HepG2 (cell line): ENCODE measurements around the gene ING5. TPM values are rescaled to one million over a fixed set of nuclear protein-coding genes. Genes with fewer than 3 reads are reported as not detected.

Source experiments
- AHDC1 ChIP-seq: sonication (generic); formaldehyde crosslinking; IDR thresholded peaks from 2 replicates; pipeline ENCODE4 v1.5.1; 2020; ENCODE audit warnings: mild to moderate bottlenecking, missing genetic modification reagents, borderline replicate concordance
- FOXP1 ChIP-seq, 2 experiments: fragments of 450-650 bp in 1 of 2; IDR thresholded peaks; 2 replicates each; pipeline ENCODE4 v1.6.1; 2017 to 2018; ENCODE audit warnings: antibody characterized with exemption in 1 of 2
- GABPA ChIP-seq, 2 experiments: IDR thresholded peaks; 2 replicates each; pipeline ENCODE4 v1.6.1; 2011 to 2016; ENCODE audit warnings: low read depth in 2 of 2, low read length in 1 of 2, missing biosample characterization in 1 of 2, missing genetic modification characterization in 1 of 2
- HNRNPK ChIP-seq: fragments of 200-400 bp; formaldehyde crosslinking; IDR thresholded peaks from 2 replicates; pipeline ENCODE4 v1.6.1; 2018; ENCODE audit warnings: low read length, low read depth, moderate library complexity, mild to moderate bottlenecking; ENCODE audit not compliant: poor library complexity, severe bottlenecking
- PRMT3 ChIP-seq: sonication (generic); formaldehyde crosslinking; IDR thresholded peaks from 2 replicates; pipeline ENCODE4 v1.8.1; 2022; ENCODE audit warnings: low read depth, mild to moderate bottlenecking, moderate library complexity, missing genetic modification reagents, borderline replicate concordance
- SNAPC2 ChIP-seq: sonication (generic); formaldehyde crosslinking; IDR thresholded peaks from 2 replicates; pipeline ENCODE4 v1.8.1; 2022; ENCODE audit warnings: mild to moderate bottlenecking, missing genetic modification reagents
- TSC22D2 ChIP-seq: sonication (generic); formaldehyde crosslinking; IDR thresholded peaks from 2 replicates; pipeline ENCODE4 v1.5.1; 2020; ENCODE audit warnings: missing genetic modification reagents, mild to moderate bottlenecking, borderline replicate concordance
- ZNF18 ChIP-seq: sonication (generic); formaldehyde crosslinking; IDR thresholded peaks from 2 replicates; pipeline ENCODE4 v1.8.0; 2022; ENCODE audit warnings: mild to moderate bottlenecking, missing genetic modification reagents; ENCODE audit not compliant: insufficient replicate concordance
- ZNF451 ChIP-seq: sonication (generic); formaldehyde crosslinking; IDR thresholded peaks from 2 replicates; pipeline ENCODE4 v1.5.0; 2020; ENCODE audit warnings: mild to moderate bottlenecking, missing genetic modification reagents
- polyA plus RNA-seq, 8 experiments: library from polyadenylated mRNA; depleted of rRNA in 3 of 8; stranded (reverse) in 7 of 8; unstranded in 1 of 8; fragments of >200 nt; fragmentation: Illumina TruSeq in 4 of 8; extraction: Trizol in 4 of 8; gene quantifications; 2 replicates each; pipeline versions ENCODE4 v1.2.1 to v1.2.3, GENCODE V29; 2011 to 2016; ENCODE audit warnings: low read depth in 4 of 8, missing spikeins in 1 of 8, mixed read lengths in 1 of 8; ENCODE audit not compliant: insufficient read depth in 1 of 8
- total RNA-seq, 5 experiments: library from RNA; depleted of rRNA; stranded (reverse); fragments of >200 nt; fragmentation: Illumina TruSeq; extraction: Trizol; gene quantifications; 2 replicates each; pipeline ENCODE4 v1.2.3, GENCODE V29; 2016; ENCODE audit warnings: low read depth in 1 of 5
- TF ChIP-seq, protein P1 (sequence below): sonication (generic); formaldehyde crosslinking; IDR thresholded peaks from 2 replicates; pipeline ENCODE4 v1.4.0; 2020; ENCODE audit warnings: low read depth, mild to moderate bottlenecking, missing genetic modification reagents
- TF ChIP-seq, protein P2 (sequence below): sonication (generic); formaldehyde crosslinking; IDR thresholded peaks from 2 replicates; pipeline ENCODE4 v1.5.0; 2020; ENCODE audit warnings: missing genetic modification reagents
- TF ChIP-seq, protein P3 (sequence below), 2 experiments: sonication (generic) in 1 of 2; formaldehyde crosslinking in 1 of 2; IDR thresholded peaks; 2 replicates each; pipeline versions ENCODE4 v1.4.0 to v1.6.1; 2018 to 2020; ENCODE audit warnings: missing genetic modification reagents in 2 of 2, borderline replicate concordance in 1 of 2, low read depth in 1 of 2, mild to moderate bottlenecking in 1 of 2, missing biosample characterization in 1 of 2
- TF ChIP-seq, protein P4 (sequence below): sonication (generic); formaldehyde crosslinking; IDR thresholded peaks from 2 replicates; pipeline ENCODE4 v1.5.0; 2020; ENCODE audit warnings: mild to moderate bottlenecking, missing genetic modification reagents, moderate library complexity

Gene ING5
- total and polyA plus RNA-seq, 2 of the 13 experiments (the other 11 are each of a cell fraction or from before 2014, with no cell fraction given) = 61.9 to 71.9 TPM

DNA sequence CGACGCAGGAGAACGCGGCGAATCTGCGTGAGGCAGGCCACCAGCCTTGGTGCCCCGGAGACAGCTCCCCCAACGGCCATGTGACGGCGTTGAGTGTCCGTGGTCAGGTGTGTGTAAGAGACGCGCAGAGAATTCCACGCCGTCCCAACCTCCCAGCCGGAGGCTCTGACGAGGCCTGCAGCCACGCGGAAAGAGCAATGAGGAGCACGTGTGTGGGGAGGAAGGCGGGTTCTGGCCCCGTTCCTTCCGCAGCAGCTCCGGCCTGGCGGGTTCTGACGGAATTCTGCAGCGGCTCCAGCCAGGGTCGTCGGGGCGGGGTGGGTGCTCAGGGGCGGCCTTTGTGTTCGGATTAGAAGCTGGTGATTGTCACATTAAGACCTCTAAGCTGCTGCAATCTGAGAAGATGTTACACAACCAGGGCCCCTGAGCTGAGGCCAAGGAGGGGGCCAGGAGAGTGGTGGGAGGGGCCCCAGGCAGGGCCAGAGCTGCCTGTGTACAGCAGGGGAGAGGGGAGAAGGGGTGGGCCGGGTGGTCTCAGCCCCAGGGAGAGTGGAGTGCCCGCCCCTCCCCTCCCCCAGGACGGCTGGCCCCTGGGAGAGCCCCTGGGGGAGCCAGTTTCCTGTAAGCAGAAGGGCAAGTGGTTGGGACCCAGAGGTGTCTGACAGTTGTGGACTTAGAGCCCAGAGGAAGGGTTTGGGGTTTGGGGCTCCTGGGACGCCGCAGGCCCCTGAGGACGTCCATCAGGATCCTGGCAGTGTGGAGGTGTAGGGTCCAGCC is 69.6 kb downstream of the ING5 start (continued):
- peak; percentile 97 for TF ChIP-seq SNAPC2 (CRISPR knock-in tag)
- TF ChIP-seq PRMT3 = peak; percentile 97
- TF ChIP-seq ZNF18 (CRISPR knock-in tag) = peak; percentile 88
- no peak for TF ChIP-seq AHDC1 (CRISPR knock-in tag)
- TF ChIP-seq, protein P1, sequence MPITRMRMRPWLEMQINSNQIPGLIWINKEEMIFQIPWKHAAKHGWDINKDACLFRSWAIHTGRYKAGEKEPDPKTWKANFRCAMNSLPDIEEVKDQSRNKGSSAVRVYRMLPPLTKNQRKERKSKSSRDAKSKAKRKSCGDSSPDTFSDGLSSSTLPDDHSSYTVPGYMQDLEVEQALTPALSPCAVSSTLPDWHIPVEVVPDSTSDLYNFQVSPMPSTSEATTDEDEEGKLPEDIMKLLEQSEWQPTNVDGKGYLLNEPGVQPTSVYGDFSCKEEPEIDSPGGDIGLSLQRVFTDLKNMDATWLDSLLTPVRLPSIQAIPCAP = no peak; the same call in 1 of the 2 replicates
- TF ChIP-seq, protein P2, sequence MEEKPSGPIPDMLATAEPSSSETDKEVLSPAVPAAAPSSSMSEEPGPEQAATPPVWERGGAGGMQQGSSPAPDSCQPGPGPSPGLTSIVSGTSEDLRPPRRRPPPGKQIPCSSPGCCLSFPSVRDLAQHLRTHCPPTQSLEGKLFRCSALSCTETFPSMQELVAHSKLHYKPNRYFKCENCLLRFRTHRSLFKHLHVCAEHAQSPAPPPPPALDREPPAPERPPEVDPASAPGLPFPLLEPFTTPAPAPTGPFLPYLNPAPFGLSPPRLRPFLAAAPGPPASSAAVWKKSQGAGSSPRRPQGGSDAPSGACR (CRISPR knock-in tag) = 0 out of 2 replicates have a peak, but pooled peaks have one; percentile 31
- TF ChIP-seq GABPA (IDR thresholded peaks at IDR 0.05; ENCODE audit: low read depth, low read length) = no peak
- peak; percentile 36; the same call in 1 of the 2 replicates for TF ChIP-seq GABPA (CRISPR knock-in tag; IDR thresholded peaks at IDR 0.05; ENCODE audit: low read depth)
- TF ChIP-seq TSC22D2 (CRISPR knock-in tag) = 0 out of 2 replicates have a peak, but pooled peaks have one; percentile 49
- TF ChIP-seq, protein P3, sequence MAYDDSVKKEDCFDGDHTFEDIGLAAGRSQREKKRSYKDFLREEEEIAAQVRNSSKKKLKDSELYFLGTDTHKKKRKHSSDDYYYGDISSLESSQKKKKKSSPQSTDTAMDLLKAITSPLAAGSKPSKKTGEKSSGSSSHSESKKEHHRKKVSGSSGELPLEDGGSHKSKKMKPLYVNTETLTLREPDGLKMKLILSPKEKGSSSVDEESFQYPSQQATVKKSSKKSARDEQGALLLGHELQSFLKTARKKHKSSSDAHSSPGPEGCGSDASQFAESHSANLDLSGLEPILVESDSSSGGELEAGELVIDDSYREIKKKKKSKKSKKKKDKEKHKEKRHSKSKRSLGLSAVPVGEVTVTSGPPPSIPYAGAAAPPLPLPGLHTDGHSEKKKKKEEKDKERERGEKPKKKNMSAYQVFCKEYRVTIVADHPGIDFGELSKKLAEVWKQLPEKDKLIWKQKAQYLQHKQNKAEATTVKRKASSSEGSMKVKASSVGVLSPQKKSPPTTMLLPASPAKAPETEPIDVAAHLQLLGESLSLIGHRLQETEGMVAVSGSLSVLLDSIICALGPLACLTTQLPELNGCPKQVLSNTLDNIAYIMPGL (CRISPR knock-in tag; IDR thresholded peaks at IDR 0.05; ENCODE audit: borderline replicate concordance in 1 of 2, low read depth in 1 of 2) = no peak; a peak in 1 of 4 replicates
- no peak for TF ChIP-seq FOXP1 (IDR thresholded peaks at IDR 0.05)
- 0 out of 2 replicates have a peak, but pooled peaks have one; percentile 22 for TF ChIP-seq FOXP1 (CRISPR knock-in tag; IDR thresholded peaks at IDR 0.05)
- peak; percentile 5 for TF ChIP-seq HNRNPK
- TF ChIP-seq, protein P4, sequence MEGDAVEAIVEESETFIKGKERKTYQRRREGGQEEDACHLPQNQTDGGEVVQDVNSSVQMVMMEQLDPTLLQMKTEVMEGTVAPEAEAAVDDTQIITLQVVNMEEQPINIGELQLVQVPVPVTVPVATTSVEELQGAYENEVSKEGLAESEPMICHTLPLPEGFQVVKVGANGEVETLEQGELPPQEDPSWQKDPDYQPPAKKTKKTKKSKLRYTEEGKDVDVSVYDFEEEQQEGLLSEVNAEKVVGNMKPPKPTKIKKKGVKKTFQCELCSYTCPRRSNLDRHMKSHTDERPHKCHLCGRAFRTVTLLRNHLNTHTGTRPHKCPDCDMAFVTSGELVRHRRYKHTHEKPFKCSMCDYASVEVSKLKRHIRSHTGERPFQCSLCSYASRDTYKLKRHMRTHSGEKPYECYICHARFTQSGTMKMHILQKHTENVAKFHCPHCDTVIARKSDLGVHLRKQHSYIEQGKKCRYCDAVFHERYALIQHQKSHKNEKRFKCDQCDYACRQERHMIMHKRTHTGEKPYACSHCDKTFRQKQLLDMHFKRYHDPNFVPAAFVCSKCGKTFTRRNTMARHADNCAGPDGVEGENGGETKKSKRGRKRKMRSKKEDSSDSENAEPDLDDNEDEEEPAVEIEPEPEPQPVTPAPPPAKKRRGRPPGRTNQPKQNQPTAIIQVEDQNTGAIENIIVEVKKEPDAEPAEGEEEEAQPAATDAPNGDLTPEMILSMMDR (CRISPR knock-in tag) = peak; percentile 47
- peak; percentile 97 for TF ChIP-seq ZNF451
